ENCODE data around the gene SPATS2. TPM values are rescaled to one million over a fixed set of nuclear protein-coding genes. Genes with fewer than 3 reads are reported as not detected.

SPATS2 gene
- polyA plus RNA-seq, 1 experiment = 100 TPM

GRCh38 chr12:49478949-49479664, 111.8 kb downstream of the SPATS2 start:
- POLR2A ChIA-PET = no interaction called here
- CTCF ChIA-PET = no interaction called here

GRCh38 chr12:49482095-49483051, 115.1 kb downstream of the SPATS2 start:
- DNase-seq (ENCODE audit: low read depth, low spot score) = no peak
- ChIA-PET POLR2A (interaction anchor here (0.6 kb wide), 1 partner anchor 116 kb away, joined by 5 read pairs; the partner anchor contains the start of gene SPATS2), CTCF (interaction anchor here (0.6 to 3.6 kb wide), 4 partner anchors 8 to 124 kb away, joined by 3 to 15 read pairs (median 6); no protein-coding TSS in a partner anchor)
- H3K27ac ChIP-seq (ENCODE audit: low read depth, low read length) = no peak overlapping the region
- H3K4me3 ChIP-seq (ENCODE audit: low read depth, low read length) = no peak overlapping the region
- TF ChIP-seq CTCF (IDR thresholded peaks at IDR 0.05; ENCODE audit: low read depth, low read length) = no peak
- no peaks in the 10 kb centered on the region for H3K9me3 ChIP-seq (ENCODE audit: control insufficient read depth, insufficient read depth, low read length)
- no peaks in the 10 kb centered on the region for H3K27me3 ChIP-seq (ENCODE audit: control insufficient read depth, insufficient read depth, low read length)

More at GRCh38 chr12:49478949-49479664, 111.8 kb downstream of the SPATS2 start:
- no peak for TF ChIP-seq CTCF (IDR thresholded peaks at IDR 0.05; ENCODE audit: low read depth, low read length)
- no peak for DNase-seq (ENCODE audit: low read depth, low spot score)
- Histone ChIP-seq H3K9me3 (ENCODE audit: control insufficient read depth, insufficient read depth, low read length) (no peaks in the 10 kb centered on the region), H3K27me3 (ENCODE audit: control insufficient read depth, insufficient read depth, low read length) (no peaks in the 10 kb centered on the region), H3K27ac (ENCODE audit: low read depth, low read length) (no peak overlapping the region), H3K4me3 (ENCODE audit: low read depth, low read length) (no peak overlapping the region)

- no peak for DNase-seq (ENCODE audit: low read depth, low spot score)
- no peak overlapping the region for H3K4me3 ChIP-seq (ENCODE audit: low read depth, low read length)
- no peak for TF ChIP-seq CTCF (IDR thresholded peaks at IDR 0.05; ENCODE audit: low read depth, low read length)
- H3K27me3 ChIP-seq (ENCODE audit: control insufficient read depth, insufficient read depth, low read length) = no peaks in the 10 kb centered on the region
- H3K9me3 ChIP-seq (ENCODE audit: control insufficient read depth, insufficient read depth, low read length) = no peaks in the 10 kb centered on the region
- ChIA-PET POLR2A (interaction anchor here (0.5 kb wide), 1 partner anchor 239 kb away, joined by 4 read pairs; no protein-coding TSS in a partner anchor), CTCF (interaction anchor here (0.6 to 3.6 kb wide), 5 partner anchors 10 to 126 kb away, joined by 3 to 15 read pairs (median 4); no protein-coding TSS in a partner anchor)
- no peak overlapping the region for H3K27ac ChIP-seq (ENCODE audit: low read depth, low read length)
These were observed 116.4 kb downstream of the SPATS2 start for GRCh38 chr12:49483619-49484018.

- DNase-seq (ENCODE audit: low read depth, low spot score) = no peak
- Histone ChIP-seq H3K27me3 (ENCODE audit: control insufficient read depth, insufficient read depth, low read length) (no peaks in the 10 kb centered on the region), H3K9me3 (ENCODE audit: control insufficient read depth, insufficient read depth, low read length) (no peaks in the 10 kb centered on the region), H3K4me3 (ENCODE audit: low read depth, low read length) (no peak overlapping the region), H3K27ac (ENCODE audit: low read depth, low read length) (no peak overlapping the region)
- ChIA-PET CTCF (interaction anchor here (1.2 to 1.8 kb wide), 2 partner anchors 27 to 129 kb away, joined by 3 to 6 read pairs; no protein-coding TSS in a partner anchor), POLR2A (no interaction called here)
- no peak for TF ChIP-seq CTCF (IDR thresholded peaks at IDR 0.05; ENCODE audit: low read depth, low read length)
These were observed 120.3 kb downstream of the SPATS2 start for GRCh38 chr12:49487605-49488004.
